Gastrocnemius medialis (tissue), 4 donors: Measurements from ENCODE around the gene SLX9.

Experiments
- POLR2A ChIP-seq, 2 donors: fragments of 450-650 bp; IDR thresholded peaks; one replicate each; pipeline ENCODE4 v1.6.1; 2017; ENCODE audit warnings: antibody characterized with exemption in 2 of 2, mild to moderate bottlenecking in 2 of 2, moderate library complexity in 2 of 2
- TF ChIP-seq, protein P1 (sequence below), 5 experiments: fragments of 450-650 bp in 3 of 5; fragments of 200-600 bp in 2 of 5; sonication (generic) in 2 of 5; IDR thresholded peaks in 4 of 5; conservative IDR thresholded peaks in 1 of 5; 1 replicate in 4 of 5; 2 replicates in 1 of 5; pipeline ENCODE4 v1.5.1; 2016 to 2019; ENCODE audit warnings: antibody characterized with exemption in 5 of 5, mild to moderate bottlenecking in 3 of 5, moderate library complexity in 3 of 5

DNA sequence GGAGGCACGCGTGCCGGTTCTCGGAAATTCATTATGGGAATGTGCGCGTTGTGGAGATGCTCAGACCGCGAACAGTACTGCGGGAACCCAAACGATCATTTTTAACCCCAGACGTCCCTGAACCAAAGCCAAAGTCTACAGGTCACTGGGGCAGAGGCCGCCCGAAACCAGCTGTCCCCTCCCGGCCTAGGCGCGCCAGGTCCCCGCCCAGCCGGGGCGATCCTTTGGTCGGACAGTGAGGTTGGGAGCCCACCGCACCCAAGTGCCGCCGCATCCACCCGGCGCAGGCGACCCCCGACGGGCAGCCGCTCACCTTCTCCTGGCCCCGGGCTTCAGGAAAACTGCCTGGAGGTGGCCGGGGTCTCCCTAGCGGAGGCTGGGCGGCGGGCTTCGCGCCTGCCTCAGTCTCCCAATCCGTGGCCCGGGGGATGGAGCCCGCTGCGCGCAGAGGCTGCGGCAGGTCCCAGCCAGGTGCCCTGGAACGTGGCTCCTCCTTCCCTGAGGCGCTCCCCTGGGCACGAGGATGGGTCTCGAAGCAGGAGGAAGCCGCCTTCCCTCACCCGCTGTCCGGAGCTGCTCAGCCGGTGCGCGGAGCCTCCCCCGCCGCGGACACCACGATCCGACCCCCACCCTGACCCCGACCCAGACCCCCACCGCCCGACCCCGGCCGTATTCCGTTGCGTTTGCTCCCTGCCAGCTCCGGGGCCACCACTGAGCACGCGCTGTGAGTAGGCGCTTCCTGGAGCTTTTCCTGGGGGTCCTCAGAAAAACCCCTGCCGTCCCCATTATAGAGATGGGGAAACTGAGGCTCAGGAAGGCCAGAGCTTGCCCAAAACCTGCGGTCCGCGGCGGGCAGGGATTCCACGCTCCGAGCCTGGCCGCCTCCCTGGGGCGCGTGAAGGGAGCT is 8.1 kb upstream of the SLX9 start:
- TF ChIP-seq, protein P1, sequence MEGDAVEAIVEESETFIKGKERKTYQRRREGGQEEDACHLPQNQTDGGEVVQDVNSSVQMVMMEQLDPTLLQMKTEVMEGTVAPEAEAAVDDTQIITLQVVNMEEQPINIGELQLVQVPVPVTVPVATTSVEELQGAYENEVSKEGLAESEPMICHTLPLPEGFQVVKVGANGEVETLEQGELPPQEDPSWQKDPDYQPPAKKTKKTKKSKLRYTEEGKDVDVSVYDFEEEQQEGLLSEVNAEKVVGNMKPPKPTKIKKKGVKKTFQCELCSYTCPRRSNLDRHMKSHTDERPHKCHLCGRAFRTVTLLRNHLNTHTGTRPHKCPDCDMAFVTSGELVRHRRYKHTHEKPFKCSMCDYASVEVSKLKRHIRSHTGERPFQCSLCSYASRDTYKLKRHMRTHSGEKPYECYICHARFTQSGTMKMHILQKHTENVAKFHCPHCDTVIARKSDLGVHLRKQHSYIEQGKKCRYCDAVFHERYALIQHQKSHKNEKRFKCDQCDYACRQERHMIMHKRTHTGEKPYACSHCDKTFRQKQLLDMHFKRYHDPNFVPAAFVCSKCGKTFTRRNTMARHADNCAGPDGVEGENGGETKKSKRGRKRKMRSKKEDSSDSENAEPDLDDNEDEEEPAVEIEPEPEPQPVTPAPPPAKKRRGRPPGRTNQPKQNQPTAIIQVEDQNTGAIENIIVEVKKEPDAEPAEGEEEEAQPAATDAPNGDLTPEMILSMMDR (IDR thresholded peaks at IDR 0.05 in 4 of 5, conservative IDR thresholded peaks at IDR 0.05 in 1 of 5), result no peak
- no peak for TF ChIP-seq POLR2A (IDR thresholded peaks at IDR 0.05)
